MG63 (cell line): Measurements from ENCODE around the gene ASPHD2. TPM values are rescaled to one million over a fixed set of nuclear protein-coding genes. Genes with fewer than 3 reads are reported as not detected.

Experiments used
- DNase-seq: peaks from one replicate; pipeline ENCODE4 v3.0.0-alpha.2; 2020
- H3K27me3 ChIP-seq: fragments of 250-450 bp; sonication (Bioruptor Pico); 2 replicates; pipeline ENCODE4 v1.5.1; 2020; ENCODE audit warnings: mild to moderate bottlenecking, moderate library complexity
- H3K36me3 ChIP-seq: fragments of 250-450 bp; sonication (Bioruptor Pico); 2 replicates; pipeline ENCODE4 v1.5.1; 2020; ENCODE audit warnings: mild to moderate bottlenecking, moderate library complexity
- H3K4me3 ChIP-seq: fragments of 250-450 bp; sonication (Bioruptor Pico); 2 replicates; pipeline ENCODE4 v1.5.1; 2020; ENCODE audit warnings: mild to moderate bottlenecking, moderate library complexity
- H3K9me3 ChIP-seq: fragments of 250-450 bp; sonication (Bioruptor Pico); 2 replicates; pipeline ENCODE4 v1.5.1; 2020; ENCODE audit warnings: mild to moderate bottlenecking, moderate library complexity
- total RNA-seq: library from RNA; depleted of rRNA; stranded (reverse); fragments of >200 nt; shearing (Covaris generic); gene quantifications from 2 replicates; pipeline ENCODE4 v1.2.3, GENCODE V29; 2014; ENCODE audit warnings: low replicate concordance

ASPHD2 gene
- total RNA-seq, 1 experiment from 2014 or later: 3.4 TPM

DNA sequence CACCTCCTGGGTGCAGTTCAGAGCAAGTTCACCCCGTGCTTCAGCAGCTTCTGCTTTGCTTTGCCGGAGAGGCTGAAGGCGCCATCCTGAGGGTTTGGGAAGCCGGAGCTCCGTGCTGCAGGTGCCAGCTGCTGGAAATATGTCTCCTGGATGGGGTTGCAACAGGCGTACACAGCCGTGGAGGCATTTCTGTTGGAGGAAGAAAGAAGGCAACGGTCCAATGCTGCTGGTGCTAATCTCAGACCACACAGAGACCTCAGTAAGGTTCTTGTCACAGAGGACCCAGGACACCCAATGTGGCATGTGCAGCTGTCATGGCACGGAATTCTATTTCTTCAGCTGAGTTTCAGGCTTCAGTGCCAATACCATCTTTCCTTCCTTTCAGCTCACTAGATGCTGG lies 24.2 kb downstream of the ASPHD2 start:
- DNase-seq: no peak
- Histone ChIP-seq H3K27me3 (no peaks in the 10 kb centered on the region), H3K4me3 (no peak overlapping the region), H3K9me3 (no peaks in the 10 kb centered on the region), H3K36me3 (peaks cover 11% of the 10 kb centered on the region)

DNA sequence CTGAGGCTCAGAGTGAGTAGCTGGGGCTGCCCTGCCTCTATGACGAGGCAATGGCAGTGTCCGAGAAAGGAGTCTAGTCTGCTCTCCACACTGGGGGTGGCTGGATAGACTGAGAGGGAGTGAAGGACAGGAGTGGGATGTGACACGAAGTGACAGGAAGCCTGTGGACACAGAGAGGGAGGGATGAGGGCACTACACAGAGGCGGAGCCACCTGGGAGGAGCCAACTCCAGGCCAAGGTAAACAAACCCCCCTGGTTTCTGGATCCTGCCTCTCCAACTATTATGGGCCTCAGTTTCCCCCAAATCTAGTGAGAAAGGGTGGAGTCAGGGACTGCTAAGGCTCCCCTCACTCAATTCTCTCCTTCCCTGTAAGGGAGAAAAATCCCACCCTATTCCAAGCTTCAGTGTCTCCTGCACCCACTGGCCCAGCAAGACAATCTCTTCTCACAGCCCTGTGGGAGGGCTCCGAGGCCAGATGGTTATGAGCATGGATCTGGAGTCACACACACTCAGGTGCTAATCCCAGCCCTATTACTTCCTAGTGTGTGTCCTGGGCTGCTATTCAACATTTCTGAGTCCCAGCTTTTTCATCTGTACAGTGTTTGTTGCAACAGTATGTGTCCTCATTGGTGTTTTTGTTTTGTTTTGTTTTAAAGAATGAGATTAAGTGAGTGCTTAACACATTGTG lies 24.9 kb downstream of the ASPHD2 start:
- Histone ChIP-seq H3K4me3 (no peak overlapping the region), H3K9me3 (no peaks in the 10 kb centered on the region), H3K36me3 (peaks cover 11% of the 10 kb centered on the region), H3K27me3 (no peaks in the 10 kb centered on the region)
- DNase-seq: no peak

DNA sequence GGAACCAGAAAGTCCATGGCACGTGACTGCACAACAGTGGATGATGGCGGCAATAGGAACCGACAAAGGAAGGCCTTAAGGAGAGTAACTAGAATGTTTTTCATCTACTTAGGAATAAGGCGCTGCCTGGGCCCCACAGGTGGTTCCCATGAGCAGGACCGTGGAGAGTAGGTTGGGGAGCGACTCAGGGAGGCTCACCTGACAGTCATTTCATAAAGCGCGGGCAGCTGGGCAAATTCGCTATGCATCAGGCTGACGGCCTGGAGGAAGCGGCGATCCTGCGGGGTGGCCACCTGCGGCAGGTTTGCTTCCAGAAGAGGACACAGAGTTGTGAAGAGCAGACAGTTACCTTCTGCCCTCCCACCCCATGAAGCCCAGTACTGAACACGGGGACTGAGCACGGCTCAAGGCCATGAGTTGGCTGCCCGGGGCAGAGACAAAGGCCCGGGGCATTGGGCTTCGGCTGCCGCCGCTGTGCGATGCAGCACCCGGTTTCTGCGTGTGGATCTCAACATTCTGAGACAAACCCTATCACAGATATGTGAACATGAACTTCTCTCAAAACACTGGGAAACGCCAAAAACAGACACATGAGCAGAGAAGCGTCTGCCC lies 28.7 kb downstream of the ASPHD2 start:
- H3K27me3 ChIP-seq: no peaks in the 10 kb centered on the region
- DNase-seq: no peak
- no peak overlapping the region for H3K4me3 ChIP-seq
- H3K36me3 ChIP-seq: peaks cover 29% of the 10 kb centered on the region
- H3K9me3 ChIP-seq: no peaks in the 10 kb centered on the region

DNA sequence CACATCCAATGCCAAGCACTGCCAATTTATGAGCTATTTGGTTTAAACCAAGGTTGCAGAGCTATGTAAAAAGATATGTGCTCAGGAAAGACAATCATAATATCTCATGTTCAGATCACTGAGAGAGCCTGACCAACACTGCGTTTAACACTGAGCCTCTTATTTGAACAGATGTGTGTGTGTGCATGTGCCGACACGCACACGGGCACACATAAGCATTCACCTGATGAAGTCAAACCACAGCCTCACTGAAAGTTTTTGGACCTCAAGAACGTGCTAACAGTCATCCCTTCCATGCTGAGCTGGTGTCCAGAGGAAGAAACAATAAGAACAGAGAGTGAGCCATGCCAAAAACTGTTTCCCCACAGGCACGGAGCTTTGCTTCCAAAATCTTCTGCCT lies 31.1 kb downstream of the ASPHD2 start:
- Histone ChIP-seq H3K9me3 (no peaks in the 10 kb centered on the region), H3K4me3 (no peak overlapping the region), H3K27me3 (no peaks in the 10 kb centered on the region), H3K36me3 (peaks cover 39% of the 10 kb centered on the region)
- DNase-seq: no peak

DNA sequence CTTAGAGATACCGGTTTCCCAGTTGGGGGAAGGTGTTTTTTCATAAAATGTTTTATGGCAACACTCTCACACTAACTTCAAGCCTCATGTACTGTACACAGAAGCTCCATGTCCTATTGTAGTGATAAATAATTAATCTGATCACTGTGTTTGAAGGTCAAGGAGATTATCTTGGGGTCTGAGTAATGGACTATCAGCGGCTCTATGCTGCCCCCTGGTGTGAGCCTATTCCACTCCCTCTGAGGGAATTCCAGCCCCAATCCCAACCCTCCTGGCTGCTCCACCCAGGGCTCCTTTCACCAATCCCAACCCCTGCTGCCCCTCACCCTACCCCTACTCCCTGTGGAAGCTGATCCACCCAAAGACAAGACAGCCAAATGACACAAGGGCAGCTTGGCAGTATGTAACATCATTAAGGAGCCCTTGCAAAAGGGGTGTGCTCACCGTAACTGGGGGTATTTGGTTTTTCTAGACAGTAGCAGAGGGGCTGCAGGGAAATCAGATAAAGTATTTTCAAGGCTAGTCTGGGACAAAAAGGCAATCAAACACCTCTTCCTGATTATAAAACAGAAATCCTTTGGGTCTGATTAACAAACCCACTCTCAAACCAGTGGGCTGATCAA lies 32.2 kb downstream of the ASPHD2 start:
- Histone ChIP-seq H3K4me3 (no peak overlapping the region), H3K27me3 (no peaks in the 10 kb centered on the region), H3K36me3 (peaks cover 44% of the 10 kb centered on the region), H3K9me3 (no peaks in the 10 kb centered on the region)
- peak; percentile 58 for DNase-seq

DNA sequence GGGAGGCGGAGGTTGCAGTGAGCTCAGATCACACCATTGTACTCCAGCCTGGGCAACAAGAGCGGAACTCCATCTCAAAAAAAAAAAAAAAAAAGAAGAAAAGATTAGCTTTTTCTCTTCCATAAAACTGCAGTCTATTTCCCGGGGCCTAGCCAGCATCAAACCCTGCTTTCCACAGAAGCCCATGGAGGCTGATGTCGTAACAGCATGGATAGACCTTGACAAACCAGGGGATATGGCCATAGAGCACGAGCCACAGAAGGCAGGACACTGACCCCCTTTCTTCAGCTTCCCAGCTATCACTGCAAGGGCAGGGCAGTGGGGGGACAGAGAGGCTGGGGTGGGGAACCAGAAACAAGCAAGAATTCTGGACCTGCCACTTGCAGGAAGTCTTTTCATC lies 33.0 kb downstream of the ASPHD2 start:
- Histone ChIP-seq H3K4me3 (no peak overlapping the region), H3K27me3 (no peaks in the 10 kb centered on the region), H3K9me3 (no peaks in the 10 kb centered on the region), H3K36me3 (peaks cover 47% of the 10 kb centered on the region)
- no peak for DNase-seq

DNA sequence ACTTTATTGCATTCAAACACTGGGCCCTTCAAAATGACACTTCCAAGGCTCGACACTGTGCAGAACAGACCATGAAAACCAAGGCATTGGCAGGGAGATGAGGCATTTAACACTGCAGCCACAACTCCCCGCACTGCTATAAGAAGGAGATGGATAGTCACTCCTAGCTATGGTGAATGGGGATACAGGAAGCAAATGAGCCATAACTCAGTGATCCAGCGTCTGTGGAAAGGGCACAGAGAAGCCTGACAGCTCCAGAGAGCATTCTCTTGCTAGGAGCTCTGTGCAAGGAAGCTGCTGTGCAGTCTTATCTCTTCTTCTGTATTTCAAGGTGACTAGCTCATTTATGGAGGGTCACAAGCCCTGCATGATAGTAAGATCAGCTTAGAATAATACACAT lies 33.6 kb downstream of the ASPHD2 start:
- H3K4me3 ChIP-seq: no peak overlapping the region
- no peaks in the 10 kb centered on the region for H3K9me3 ChIP-seq
- H3K27me3 ChIP-seq: no peaks in the 10 kb centered on the region
- peaks cover 50% of the 10 kb centered on the region for H3K36me3 ChIP-seq
- no peak for DNase-seq

DNA sequence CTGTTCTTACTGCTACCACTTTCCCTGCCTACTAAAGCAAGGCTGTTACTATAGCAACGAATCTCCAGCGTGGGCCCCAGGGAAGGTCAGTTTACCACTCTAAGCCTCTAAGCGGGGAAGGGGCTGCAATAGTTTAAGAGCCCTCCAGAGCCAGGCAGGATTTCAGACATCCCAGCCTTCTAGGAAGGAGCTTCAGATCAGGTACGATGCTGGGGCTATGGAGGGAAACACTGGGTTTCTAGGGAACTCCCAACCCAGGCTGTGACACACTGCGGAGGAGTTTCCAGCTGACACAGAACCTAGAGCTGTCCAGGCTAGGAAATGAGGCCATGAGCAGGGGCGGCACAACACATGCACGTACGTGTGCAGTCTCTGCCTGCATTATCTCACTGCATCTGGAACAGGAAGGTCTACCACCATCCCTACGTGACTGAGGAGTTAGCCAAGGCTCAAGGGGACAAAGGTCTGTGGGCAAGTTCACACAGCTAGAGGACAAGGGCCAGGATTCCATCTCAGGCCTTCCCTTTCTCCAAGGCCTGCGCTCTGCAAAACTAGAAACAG lies 34.1 kb downstream of the ASPHD2 start:
- H3K36me3 ChIP-seq: peaks cover 53% of the 10 kb centered on the region
- H3K27me3 ChIP-seq: no peaks in the 10 kb centered on the region
- H3K4me3 ChIP-seq: no peak overlapping the region
- no peak for DNase-seq
- no peaks in the 10 kb centered on the region for H3K9me3 ChIP-seq

DNA sequence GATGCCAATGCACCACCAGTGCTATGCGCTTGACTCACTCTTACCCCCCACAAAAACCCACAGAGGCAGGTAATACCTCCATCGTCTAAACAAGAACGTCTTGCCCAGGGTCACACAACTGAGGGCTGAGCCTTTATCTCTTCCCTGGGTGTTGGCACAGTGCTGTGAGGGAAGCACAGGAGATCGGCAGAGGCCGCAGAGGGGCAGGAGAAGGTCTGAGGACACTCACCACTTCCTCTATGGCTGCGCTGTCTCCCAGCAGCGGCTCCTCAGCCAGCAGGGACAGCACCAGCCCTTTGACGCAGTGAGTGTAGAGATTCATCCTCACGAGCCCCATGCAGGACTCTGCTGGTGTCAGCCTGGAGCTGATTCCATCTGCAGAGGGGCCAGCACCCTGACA lies 34.6 kb downstream of the ASPHD2 start:
- DNase-seq: no peak
- Histone ChIP-seq H3K4me3 (no peak overlapping the region), H3K9me3 (no peaks in the 10 kb centered on the region), H3K36me3 (peaks cover 58% of the 10 kb centered on the region), H3K27me3 (no peaks in the 10 kb centered on the region)

DNA sequence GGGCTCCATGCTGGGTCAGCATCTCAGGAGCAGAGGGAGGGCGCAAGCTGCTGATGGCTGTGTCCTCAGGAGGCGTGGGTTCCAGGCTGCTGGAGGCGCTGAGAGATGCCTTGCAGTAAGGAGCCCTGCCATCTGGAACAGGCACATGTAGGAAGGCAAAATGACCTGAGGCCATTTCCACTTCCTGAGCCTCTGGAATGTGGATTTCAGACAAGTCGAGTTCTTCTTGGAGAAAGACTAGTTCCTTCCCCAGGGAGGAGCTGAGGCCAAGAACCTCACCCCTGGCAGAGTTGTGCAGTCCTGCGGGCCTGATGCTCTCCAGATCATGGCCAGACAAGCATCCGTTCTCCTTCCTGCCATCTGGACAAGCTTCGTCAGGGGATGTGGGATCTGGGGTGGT lies 35.3 kb downstream of the ASPHD2 start:
- H3K9me3 ChIP-seq: no peaks in the 10 kb centered on the region
- no peak for DNase-seq
- H3K4me3 ChIP-seq: no peak overlapping the region
- H3K36me3 ChIP-seq: peaks cover 62% of the 10 kb centered on the region
- H3K27me3 ChIP-seq: no peaks in the 10 kb centered on the region

DNA sequence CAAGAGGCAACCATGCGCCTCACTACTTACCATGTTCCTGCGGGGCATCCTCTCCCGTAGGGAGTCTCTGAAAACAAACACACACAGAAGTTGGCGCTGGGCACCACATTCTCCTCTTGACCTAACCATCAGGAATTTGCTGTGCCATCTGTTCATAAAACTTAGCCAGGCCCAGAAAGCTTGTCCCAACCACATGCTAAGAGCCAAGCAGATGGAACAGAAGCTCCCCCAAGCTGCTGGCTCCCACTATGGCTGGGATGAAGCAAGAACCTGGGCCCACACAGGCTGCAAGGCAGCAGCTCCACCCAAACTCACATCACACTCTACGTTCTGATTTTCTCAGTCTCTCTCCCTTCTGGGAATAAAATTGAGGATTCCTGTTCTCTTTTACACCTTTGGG lies 37.1 kb downstream of the ASPHD2 start:
- Histone ChIP-seq H3K9me3 (no peaks in the 10 kb centered on the region), H3K36me3 (peaks cover 62% of the 10 kb centered on the region), H3K4me3 (no peak overlapping the region), H3K27me3 (no peaks in the 10 kb centered on the region)
- peak; percentile 17 for DNase-seq

DNA sequence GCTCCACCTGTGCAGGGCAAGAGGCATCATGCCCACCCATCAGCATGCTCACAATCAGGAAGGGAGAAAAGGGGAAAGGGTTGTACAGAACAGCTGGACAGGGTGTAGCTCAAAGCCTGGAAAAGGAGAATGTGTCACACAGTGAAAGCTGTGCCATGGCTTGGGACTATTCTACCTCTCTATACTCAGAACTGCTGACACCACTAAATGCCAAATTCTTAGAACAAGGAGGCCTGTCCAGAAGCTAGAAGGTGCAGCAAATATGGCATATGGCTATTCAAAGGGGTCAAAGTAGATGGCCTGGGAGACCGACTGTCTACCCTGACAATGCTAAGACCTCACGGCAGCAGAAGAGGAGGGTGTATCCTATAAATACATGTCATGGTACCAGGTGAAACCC lies 41.7 kb downstream of the ASPHD2 start:
- Histone ChIP-seq H3K4me3 (no peak overlapping the region), H3K9me3 (no peaks in the 10 kb centered on the region), H3K27me3 (no peaks in the 10 kb centered on the region), H3K36me3 (peaks cover 62% of the 10 kb centered on the region)
- DNase-seq: no peak

DNA sequence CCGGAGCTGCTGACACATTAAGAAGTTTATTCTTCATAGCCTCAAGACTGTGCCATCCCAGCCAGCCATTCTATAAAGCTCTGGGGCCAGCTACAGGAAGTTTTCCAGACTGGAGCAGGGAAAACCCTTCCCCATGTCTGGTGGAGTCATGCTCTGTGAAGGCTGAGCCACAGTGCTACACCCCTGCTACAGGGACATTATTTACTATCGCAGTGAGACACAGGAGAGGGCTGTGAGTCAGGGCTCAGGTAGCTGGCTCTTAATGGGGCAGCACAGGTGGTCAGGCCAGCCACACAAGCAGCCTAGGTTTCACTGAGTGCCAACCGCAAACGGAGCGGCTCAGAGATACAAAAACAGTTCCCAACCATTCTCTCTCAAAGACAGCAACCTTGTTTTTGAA lies 42.5 kb downstream of the ASPHD2 start:
- H3K9me3 ChIP-seq: no peaks in the 10 kb centered on the region
- H3K4me3 ChIP-seq: no peak overlapping the region
- no peaks in the 10 kb centered on the region for H3K27me3 ChIP-seq
- peaks cover 56% of the 10 kb centered on the region for H3K36me3 ChIP-seq
- peak; percentile 31 for DNase-seq

DNA sequence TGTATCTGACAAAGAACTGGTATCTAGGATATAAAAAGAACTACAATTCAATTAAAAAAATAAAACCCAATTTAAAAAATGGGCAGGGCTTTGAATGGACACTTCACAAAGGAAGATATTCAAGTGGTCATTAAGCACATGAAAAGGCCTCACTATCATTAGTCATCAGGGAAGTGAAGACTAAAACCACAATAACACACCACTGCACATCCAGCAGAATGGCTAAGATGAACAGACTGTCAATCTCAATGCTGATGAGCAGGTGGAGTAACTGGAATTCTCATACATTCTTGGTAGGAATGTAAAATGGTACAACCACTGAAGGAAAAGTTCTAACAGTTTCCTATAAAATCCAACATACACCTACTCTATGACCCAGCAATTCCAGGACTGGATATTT lies 45.6 kb downstream of the ASPHD2 start:
- DNase-seq: no peak
- Histone ChIP-seq H3K9me3 (no peaks in the 10 kb centered on the region), H3K4me3 (no peak overlapping the region), H3K36me3 (peaks cover 57% of the 10 kb centered on the region), H3K27me3 (no peaks in the 10 kb centered on the region)

DNA sequence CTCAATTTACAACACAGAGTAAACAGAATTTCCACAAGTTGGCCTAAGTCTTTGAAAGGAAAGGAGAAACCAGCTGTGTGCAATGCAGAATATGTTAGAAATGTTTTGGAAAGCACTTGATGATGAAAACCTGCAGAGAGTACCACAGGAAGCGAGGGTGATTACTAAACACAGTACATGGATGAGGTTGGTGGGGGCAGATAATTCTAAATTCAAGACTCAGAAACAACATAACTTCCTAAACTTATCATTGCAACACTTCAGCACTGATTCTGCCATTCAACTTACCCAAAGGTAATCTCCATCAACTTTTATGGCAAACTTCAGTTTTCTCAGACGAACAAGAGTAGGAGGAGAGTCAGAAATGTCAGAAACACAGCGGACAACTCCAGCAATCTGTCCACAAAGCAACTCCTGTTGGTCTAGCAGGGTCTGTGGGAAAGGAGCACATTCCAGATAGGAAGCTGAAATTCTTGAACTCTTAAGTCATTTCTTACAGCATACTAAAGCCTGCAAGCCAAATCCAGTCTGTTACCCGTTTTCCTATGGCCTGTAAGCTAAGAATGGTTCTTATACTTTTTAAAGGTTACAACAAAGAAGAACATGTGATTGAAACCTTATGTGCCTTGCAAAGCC lies 47.8 kb downstream of the ASPHD2 start:
- Histone ChIP-seq H3K9me3 (no peaks in the 10 kb centered on the region), H3K4me3 (no peak overlapping the region), H3K36me3 (peaks cover 41% of the 10 kb centered on the region), H3K27me3 (no peaks in the 10 kb centered on the region)
- DNase-seq: no peak

DNA sequence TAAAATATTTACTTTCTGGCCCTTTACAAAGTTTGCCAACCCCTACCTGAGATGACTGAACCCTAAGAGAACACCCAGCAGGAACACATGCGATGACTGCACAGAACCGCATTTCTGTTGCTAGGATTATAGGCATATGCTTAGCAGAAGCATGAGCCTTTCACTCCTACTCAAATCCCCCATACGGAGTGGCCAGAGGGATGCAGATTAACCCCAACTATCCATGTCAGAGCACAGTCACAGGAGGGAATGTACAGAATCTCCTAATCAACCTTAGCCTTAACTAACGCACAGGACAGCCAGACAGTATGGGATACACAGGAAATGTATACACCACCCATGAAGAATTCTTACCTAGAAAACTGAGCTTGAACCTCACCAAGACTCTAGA lies 48.3 kb downstream of the ASPHD2 start:
- Histone ChIP-seq H3K27me3 (no peaks in the 10 kb centered on the region), H3K36me3 (peaks cover 38% of the 10 kb centered on the region), H3K9me3 (no peaks in the 10 kb centered on the region), H3K4me3 (no peak overlapping the region)
- no peak for DNase-seq

DNA sequence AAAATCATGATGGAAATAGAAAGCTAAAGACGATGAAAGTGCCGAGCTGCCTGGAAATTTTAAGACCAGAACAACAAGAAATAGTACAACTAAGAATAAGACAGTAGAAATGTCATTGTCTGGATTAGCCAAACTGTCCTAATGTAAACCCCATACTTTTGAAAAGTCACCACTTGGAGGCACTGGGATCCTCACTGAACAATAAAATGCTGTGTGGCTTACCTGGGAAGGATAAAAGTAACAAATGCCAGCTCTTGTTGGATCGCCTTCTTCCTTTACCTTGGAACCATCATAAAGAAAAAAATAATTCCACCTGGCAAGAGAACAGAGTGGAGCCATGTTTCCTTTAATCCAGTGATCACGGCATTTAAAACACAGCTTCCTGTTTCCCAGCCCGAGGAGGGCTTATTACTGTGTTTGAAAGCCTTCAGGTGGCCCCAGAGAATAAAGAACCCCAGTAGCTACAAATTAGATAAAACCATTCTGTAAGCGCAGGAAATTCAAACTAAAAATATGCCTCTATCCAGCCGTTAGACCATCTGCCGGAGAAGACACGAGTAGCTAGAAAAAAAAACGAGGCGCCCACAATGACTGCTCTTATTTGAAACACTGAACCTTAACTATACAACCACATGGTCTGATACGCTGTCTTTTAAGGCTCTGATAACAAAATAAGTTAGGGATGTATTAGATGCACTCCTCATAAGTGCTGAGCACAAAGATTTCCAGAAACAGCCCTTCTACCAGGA lies 50.2 kb downstream of the ASPHD2 start:
- Histone ChIP-seq H3K36me3 (peaks cover 33% of the 10 kb centered on the region), H3K27me3 (no peaks in the 10 kb centered on the region)

More for the DNA sequence above, 50.2 kb downstream of the ASPHD2 start:
- DNase-seq: no peak
- no peaks in the 10 kb centered on the region for H3K9me3 ChIP-seq
- H3K4me3 ChIP-seq: no peak overlapping the region
